OCI-LY3 (cell line): ENCODE results near the gene FABP6.

ENCODE experiments used
- CTCF ChIP-seq: fragments of 200-600, 300-600 bp; sonication (generic); IDR thresholded peaks from 2 replicates; pipeline ENCODE4 v1.5.1; 2014; ENCODE audit warnings: antibody characterized with exemption, low read length, low read depth
- EZH2phosphoT487 ChIP-seq: fragments of 200-600 bp; shearing (Covaris generic); IDR thresholded peaks from 2 replicates; pipeline ENCODE4 v1.6.1; 2018; ENCODE audit warnings: antibody characterized with exemption, mixed run types, low read depth

DNA sequence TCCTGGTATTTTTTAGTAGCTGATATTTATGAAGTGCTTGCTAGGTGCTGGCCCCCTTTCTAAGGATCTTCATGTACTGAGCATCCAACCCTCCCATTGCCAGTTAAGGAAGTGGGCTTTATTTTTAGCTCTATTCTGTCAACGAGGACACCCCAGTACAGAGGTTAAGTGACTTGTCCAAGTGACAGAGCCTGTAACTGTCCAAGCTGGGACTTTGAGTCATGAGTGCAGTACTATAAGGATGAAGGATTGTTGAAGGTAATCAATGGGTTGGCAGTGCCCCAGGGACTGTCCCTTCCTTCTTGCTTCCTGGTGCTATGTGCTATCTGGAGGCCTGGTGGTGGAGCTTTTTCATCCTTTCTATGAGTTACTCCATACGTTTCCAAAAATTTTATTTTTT, 18.0 kb upstream of the FABP6 start:
- TF ChIP-seq CTCF: no peak
- TF ChIP-seq EZH2phosphoT487: no peak
